T1000 (cell line): Measurements from ENCODE around the gene CYFIP1.

Source experiments
- DNase-seq: peaks from one replicate; lab custom pipeline; 2025; ENCODE audit warnings: mixed read lengths; lab: John Stamatoyannopoulos, UW

CYFIP1 gene

DNA sequence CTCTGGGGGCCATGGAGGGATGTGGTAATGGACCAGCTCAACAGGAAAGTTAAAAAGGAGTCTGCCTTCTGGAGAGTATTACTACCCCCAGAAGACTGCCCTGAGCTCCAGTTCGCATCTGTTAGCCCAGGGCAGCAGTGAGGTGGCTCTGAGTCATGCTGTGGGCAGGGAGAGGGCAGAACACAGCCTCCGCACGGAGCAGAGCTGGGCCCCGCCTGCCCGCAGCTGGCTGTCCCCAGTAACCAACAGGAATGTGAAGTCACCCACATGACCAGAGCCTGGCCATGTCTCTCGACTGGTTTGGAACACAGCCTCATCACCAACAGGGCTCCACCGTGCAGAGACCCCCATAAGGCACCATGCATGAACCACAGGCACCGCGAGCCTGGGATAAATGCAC is 62.1 kb downstream of the CYFIP1 start:
- DNase-seq = peak; percentile 25

GRCh38 chr15:22917556-22917955 is 62.6 kb downstream of the CYFIP1 start:
- no peak for DNase-seq

- DNase-seq = no peak
Observed at GRCh38 chr15:22916606-22917350, 63.4 kb downstream of the CYFIP1 start.

GRCh38 chr15:22915866-22916515 is 64.2 kb downstream of the CYFIP1 start:
- no peak for DNase-seq

GRCh38 chr15:22913646-22914380 is 66.4 kb downstream of the CYFIP1 start:
- DNase-seq = no peak

- DNase-seq = no peak
Observed at GRCh38 chr15:22912256-22912655, 67.9 kb downstream of the CYFIP1 start.

GRCh38 chr15:22911306-22911705 is 68.9 kb downstream of the CYFIP1 start:
- no peak for DNase-seq

GRCh38 chr15:22908830-22909229 is 71.3 kb downstream of the CYFIP1 start:
- no peak for DNase-seq

DNA sequence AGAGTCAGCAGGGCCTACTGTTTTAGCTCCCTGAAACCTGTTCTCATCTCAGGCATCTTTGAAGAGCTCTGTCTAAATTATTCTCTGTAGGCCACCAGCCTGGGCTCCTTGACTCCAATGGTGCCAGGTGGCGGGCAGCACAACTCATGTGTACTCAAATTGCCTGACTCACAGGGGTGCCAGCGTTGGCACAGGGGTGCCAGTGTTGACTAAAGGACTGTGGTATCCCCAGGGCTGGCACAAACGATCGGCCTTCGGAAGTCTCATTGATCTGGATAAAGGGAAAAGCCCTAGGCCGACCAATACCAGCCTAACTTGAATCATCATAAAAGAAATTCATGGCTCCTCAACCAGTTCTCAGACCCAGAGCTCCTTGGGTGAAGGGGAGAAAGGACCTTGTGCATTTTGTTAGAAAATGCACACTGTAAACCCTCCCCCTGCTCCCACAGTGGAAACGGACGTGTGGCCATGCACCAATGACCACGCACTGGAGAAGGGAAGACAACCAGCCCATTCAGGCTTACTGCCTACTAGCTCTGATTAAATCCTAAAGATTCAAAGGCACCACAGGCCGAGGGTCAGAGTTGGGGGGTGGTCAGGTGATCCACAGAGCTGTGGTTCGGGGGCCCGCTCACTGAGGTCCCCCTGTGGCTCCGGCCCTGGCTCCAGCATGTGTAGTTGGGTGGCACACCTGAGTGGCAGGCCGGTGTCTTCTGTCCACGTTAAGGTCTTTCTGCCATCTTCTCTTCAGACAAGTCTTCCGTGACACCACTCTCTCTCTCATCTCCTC is 72.8 kb downstream of the CYFIP1 start:
- no peak for DNase-seq

DNA sequence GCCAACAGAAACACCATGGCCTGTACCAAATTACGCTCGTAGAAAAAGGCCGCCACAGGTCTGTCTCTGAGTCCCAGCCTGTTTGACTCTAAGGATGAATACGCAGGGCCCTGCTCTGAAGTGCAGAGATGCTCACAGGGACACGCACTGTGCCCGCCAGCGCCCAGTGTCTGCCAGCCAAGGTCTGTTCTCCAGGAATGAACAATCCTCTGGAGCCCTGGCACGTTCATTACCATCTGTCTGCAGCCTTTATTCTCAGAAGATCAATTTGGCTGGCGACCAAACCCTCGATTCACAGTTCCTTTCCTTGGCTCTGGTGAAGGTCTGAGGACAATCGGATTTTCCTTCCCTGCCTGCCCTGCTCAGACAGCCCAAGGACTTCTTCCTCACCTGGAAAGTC is 75.4 kb downstream of the CYFIP1 start:
- no peak for DNase-seq

DNA sequence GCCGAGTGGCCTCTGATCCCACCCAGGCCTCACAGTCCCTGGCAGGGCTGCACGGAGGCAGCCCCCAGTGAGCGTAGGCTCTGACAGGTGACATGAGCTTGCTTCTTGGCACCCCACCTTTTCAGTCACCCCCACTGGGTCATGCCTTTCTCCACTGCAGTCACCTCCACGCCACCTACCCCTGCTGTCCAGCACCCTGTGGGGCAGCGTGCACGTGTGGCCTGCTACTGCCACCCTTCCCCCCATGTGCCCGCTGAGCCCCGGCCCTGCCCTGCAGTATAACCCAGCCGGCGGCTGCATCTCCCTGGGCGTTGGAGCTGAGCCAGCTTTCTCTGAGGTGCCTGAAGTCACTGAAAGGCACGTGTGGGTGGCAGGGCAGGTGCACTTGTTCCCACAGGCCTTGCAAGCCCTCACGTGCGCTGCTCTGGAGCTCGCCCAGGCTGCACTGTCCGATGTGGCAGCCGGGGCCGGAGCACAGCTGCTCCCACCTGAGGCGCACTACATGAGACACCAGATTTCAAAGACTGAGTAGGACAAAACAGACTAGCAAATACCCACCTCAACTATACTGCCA is 76.1 kb downstream of the CYFIP1 start:
- no peak for DNase-seq

DNA sequence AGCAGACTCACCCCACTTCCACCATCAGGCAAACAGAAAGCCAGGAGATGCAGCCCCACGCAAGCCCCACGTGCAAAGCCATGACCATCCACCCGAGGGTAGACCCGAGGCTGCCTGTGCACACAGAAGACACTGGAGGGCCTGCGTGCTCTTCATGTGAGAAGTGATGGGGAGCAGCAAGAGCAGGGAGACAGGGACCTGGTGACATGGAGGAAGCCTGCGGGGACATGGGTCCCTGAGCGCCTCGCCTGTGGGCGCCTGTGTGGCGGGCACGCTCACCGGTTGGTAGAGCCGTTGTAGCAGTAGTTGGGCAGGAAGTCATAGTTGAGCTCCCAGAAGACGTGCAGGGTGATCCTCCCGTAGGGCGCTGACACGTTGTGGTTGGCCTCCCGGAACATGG is 76.7 kb downstream of the CYFIP1 start:
- DNase-seq = no peak

DNA sequence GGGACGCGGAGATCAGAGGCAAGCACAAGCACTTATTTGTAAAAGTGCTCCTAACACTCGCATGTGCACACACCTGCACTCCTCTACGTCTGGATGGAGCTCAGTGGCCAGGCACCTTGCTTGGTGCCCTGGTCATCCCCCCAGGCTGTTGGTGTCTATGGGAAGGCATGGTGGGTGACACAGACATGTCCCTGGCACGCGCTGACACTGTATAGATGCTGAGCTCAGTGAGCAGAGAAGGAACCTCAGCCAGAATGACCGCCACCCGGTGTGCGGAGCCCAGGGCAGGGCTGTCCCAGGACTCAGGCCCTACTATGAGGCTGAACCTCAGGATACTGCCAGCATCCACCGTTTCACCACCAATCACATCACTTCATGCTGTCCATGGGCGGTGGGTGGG is 77.2 kb downstream of the CYFIP1 start:
- no peak for DNase-seq

GRCh38 chr15:22902578-22902977 is 77.6 kb downstream of the CYFIP1 start:
- DNase-seq = no peak

DNA sequence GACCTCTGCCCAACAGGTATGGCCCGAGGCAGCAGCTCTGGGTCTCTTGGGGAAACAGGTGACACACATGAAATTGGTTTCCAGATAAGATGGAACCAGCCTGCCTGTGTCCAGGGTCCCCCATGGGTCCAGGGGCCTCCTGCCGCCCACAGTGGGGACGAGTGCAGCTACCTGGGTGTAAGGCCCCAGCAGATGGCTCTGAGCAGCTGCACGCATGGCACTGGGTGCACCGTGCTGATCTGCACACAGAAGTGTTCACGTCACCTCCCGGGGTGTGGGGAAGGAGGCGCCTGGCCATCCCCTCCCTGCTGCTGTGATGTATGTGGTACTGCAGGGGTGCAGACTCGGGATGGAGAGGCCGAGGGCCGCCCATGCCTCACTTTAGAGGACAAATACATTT is 78.1 kb downstream of the CYFIP1 start:
- no peak for DNase-seq

GRCh38 chr15:22895465-22896190 is 84.5 kb downstream of the CYFIP1 start:
- DNase-seq = peak; percentile 82

DNA sequence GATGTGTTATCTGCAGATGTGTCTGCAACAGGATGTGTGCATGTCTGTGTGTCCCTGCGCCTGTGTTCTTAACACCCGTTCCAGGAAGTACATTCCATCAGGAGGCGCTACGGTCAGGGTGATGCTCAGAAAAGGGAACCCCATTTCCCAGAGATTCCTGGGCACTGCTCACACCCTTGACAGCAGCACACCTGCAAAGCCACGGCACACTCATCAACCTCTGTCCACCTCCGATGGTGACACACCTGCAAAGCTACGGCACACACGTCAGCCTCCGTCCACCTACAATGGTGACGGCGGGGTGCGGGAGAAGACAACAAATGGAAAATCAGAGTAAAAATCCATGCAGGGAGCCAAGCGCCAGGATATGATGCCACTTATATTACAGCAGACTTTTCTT is 86.3 kb downstream of the CYFIP1 start:
- no peak for DNase-seq

DNA sequence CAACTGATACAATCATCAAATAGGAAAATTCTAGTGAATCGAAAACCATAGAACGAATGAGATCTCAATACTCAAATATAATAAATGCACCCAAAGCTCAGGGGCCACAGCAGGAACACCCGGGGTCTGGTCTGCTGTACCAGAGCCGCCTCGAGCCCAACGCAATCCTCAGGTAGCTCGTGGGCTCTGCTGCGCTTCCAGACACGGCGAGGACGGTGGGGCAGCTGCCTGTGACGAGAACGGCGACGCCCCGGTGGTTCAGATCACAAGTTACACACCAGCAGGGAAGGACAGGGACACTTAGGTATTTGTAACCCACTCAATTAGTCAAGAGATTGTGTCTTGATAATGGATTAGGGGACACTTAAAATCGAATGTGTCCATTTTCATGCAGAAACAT is 87.1 kb downstream of the CYFIP1 start:
- no peak for DNase-seq

DNA sequence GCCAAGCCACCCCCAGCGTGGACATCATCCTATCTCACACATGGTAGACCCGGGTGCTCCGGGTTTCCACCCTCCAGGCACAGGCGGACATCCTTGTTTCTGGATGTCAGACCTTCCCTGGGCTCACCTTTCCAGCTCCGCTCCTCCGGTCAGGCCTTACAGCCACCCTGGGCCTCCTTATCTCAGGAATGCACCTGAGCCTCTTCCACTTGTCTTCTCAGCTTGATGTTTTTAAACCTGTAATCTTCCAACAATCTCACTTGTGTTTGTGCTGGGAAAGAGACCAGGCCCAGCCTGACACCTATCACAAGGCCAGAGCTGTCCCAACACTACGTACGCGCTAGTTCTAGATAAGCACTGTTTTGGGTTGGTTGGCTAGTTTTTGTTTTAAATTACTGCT is 87.8 kb downstream of the CYFIP1 start:
- no peak for DNase-seq

- DNase-seq = no peak
Observed at GRCh38 chr15:22891426-22892210, 88.5 kb downstream of the CYFIP1 start.
